Measurements from ENCODE around the gene ANP32E. TPM values are rescaled to one million over a fixed set of nuclear protein-coding genes. Genes with fewer than 3 reads are reported as not detected.

ANP32E gene
- total and polyA plus RNA-seq, 2 of the 8 experiments (the other 6 are each of a cell fraction or from before 2014, with no cell fraction given): 20.7 to 123 TPM

DNA sequence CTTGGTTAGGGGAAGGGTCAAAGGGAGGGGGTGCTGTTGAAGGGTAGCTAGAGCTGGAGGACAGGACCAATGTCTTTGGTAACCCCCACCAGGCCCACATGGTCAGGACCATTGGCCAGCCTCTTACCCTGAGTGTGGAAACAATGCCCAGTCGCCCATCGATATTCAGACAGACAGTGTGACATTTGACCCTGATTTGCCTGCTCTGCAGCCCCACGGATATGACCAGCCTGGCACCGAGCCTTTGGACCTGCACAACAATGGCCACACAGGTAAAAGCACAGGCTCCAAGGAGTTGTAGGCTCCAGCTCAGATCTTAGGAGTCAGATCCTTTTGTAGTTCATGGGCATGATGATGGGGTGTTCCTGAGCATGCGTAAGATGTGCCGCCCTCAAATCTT, 25.5 kb upstream of the ANP32E start:
- Histone ChIP-seq H3K27me3 (replicated peaks in 1 of 4; ENCODE audit: control insufficient read depth in 3 of 4, extremely low read depth in 1 of 4, insufficient read depth in 3 of 4, low read length in 3 of 4) (no peaks in the 10 kb centered on the region), H4K91ac (replicated peaks; ENCODE audit: insufficient read length, low read length) (no peak overlapping the region), H4K5ac (ENCODE audit: insufficient read length, low read depth, low read length) (no peak overlapping the region), H3K4me3 (ENCODE audit: extremely low read depth in 1 of 4, insufficient read depth in 2 of 4, low read depth in 3 of 4, low read length in 4 of 4) (no peak overlapping the region), H3K4ac (replicated peaks; ENCODE audit: insufficient read length, low read depth, low read length) (no peak overlapping the region), H3K27ac (ENCODE audit: low read depth, low read length) (no peak overlapping the region), H3K79me1 (ENCODE audit: low read depth, low read length) (peaks cover 5% of the 10 kb centered on the region; the same call in 1 of the 2 replicates), H3K9me3 (ENCODE audit: insufficient read depth in 2 of 2, low read depth in 1 of 2, low read length in 1 of 2) (no peaks in the 10 kb centered on the region), H3K56ac (replicated peaks; ENCODE audit: insufficient read length, low read depth, low read length) (no peak overlapping the region), H2BK12ac (ENCODE audit: low read depth, low read length) (no peak overlapping the region), H3K9ac (replicated peaks in 1 of 4; ENCODE audit: extremely low read depth in 1 of 4, low read depth in 3 of 4, low read length in 3 of 4) (no peak overlapping the region), H3K14ac (ENCODE audit: insufficient read length) (no peak overlapping the region), H4K8ac (ENCODE audit: extremely low read depth, insufficient read depth, low read length) (no peak overlapping the region; the same call in none of the 2 replicates), H4K20me1 (replicated peaks in 1 of 2; ENCODE audit: control insufficient read depth in 1 of 2, insufficient read depth in 2 of 2, low read length in 2 of 2) (no peaks in the 10 kb centered on the region), H2BK20ac (ENCODE audit: low read length) (no peak overlapping the region), H3K79me2 (ENCODE audit: control insufficient read depth in 1 of 2, insufficient read depth in 2 of 2, low read length in 2 of 2) (peaks cover 4 to 25% of the 10 kb centered on the region in 2 experiments), H3K4me1 (replicated peaks in 1 of 4; ENCODE audit: control insufficient read depth in 3 of 4, insufficient read depth in 4 of 4, low read length in 3 of 4) (peaks cover 0 to 12% (median 11%) of the 10 kb centered on the region in 4 experiments; a peak in 6 of 7 replicates), H3K4me2 (ENCODE audit: insufficient read depth in 1 of 2, low read depth in 2 of 2, low read length in 2 of 2) (no peak overlapping the region), H2BK120ac (replicated peaks; ENCODE audit: low read depth, low read length) (no peak overlapping the region), H2BK5ac (ENCODE audit: low read depth, low read length) (no peak overlapping the region), H2BK15ac (ENCODE audit: low read length) (no peak overlapping the region; the same call in 1 of the 2 replicates), H3K18ac (ENCODE audit: extremely low read depth, low read length) (no peak overlapping the region), H3K23ac (ENCODE audit: insufficient read length) (no peak overlapping the region), H2AFZ (ENCODE audit: low read length) (no peak overlapping the region), H2AK5ac (ENCODE audit: low read depth, low read length) (no peak overlapping the region), H3K23me2 (ENCODE audit: low read depth, low read length) (peaks cover 33% of the 10 kb centered on the region), H3K36me3 (ENCODE audit: control insufficient read depth in 2 of 4, insufficient read depth in 4 of 4, low read length in 3 of 4) (peaks cover 24 to 49% (median 40%) of the 10 kb centered on the region in 4 experiments)
- TF ChIP-seq POLR2A (IDR thresholded peaks at IDR 0.05; ENCODE audit: control extremely low read depth in 1 of 2, low read depth in 2 of 2, low read length in 2 of 2) (peak in 1 of 2 experiments; percentile 18; a peak in 2 of 3 replicates), TBP (IDR thresholded peaks at IDR 0.05; ENCODE audit: low read depth, low read length) (no peak), NRF1 (IDR thresholded peaks at IDR 0.05; ENCODE audit: low read depth, low read length) (no peak)
- FAIRE-seq (no peak), DNase-seq (ENCODE audit: low read depth in 1 of 2, low spot score in 2 of 2) (no peak)
- WGBS, 2 experiments (ENCODE audit: extremely low coverage in 1 of 2, insufficient coverage in 1 of 2, insufficient read length in 1 of 2, insufficient replicate concordance in 2 of 2, low coverage in 1 of 2, low lambda C conversion rate in 2 of 2, missing lambda C conversion rate in 1 of 2): 98% methylated on average over 6 of the region's 6 CpGs; no CpG with 5 or more reads in 1 of the 2 experiments
- ChIA-PET CTCF (ENCODE audit: partially characterized antibody) (interaction anchor here (1.1 to 17.5 kb wide), 2 partner anchors 14 to 34 kb away, joined by 3 to 326 read pairs; partner anchors contain the start of genes APH1A, C1orf54 and CIART), POLR2A (ENCODE audit: partially characterized antibody) (interaction anchor here (1.0 to 19.4 kb wide), 7 partner anchors 9 to 292 kb away, joined by 3 to 535 read pairs (median 6); partner anchors contain the start of genes ADAMTSL4, APH1A, C1orf54 and CIART)

Measured in H1 (cell line).